ENCODE measurements around the gene KRT76.

DNA sequence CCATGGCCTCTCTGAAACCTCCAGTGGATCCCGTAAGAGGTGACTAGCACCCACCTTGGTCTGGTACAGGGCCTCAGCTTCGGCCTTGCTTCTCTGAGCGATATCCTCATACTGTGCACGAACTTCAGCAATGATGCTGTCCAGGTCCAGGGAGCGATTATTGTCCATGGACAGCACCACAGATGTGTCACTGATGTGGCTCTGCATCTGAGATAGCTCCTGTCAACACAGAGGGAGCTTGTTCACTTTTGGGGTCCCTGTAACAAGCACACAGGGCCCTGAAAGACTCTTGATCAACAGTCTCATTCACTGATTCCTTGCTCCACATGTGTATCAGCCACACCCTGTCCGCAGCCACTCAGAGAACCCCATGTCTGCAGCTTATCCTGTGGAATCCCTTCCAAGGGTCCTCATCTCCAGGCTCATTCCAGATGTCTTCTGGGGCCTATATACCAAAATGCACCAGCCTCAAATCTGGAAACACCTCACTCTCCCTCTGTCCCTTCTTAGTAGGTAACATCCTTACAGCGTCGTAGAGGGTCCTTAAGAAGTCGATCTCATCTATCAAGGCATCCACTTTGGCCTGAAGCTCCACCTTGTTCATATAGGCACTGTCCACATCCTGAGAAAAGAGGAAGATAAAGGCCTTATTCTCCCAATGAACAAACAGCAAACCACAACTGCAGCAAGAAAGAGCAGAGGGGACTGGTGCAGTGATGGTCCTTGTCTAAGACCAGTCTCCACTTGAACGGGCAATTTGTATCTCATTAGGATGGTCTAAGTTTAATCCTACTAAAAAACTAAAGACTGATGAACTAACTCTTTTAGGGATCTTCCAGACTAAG is 15.3 kb upstream of the KRT76 start:
- TF ChIP-seq, protein P1, sequence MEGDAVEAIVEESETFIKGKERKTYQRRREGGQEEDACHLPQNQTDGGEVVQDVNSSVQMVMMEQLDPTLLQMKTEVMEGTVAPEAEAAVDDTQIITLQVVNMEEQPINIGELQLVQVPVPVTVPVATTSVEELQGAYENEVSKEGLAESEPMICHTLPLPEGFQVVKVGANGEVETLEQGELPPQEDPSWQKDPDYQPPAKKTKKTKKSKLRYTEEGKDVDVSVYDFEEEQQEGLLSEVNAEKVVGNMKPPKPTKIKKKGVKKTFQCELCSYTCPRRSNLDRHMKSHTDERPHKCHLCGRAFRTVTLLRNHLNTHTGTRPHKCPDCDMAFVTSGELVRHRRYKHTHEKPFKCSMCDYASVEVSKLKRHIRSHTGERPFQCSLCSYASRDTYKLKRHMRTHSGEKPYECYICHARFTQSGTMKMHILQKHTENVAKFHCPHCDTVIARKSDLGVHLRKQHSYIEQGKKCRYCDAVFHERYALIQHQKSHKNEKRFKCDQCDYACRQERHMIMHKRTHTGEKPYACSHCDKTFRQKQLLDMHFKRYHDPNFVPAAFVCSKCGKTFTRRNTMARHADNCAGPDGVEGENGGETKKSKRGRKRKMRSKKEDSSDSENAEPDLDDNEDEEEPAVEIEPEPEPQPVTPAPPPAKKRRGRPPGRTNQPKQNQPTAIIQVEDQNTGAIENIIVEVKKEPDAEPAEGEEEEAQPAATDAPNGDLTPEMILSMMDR (IDR thresholded peaks at IDR 0.05 in 4 of 5, conservative IDR thresholded peaks at IDR 0.05 in 1 of 5) = no peak
- no peak for TF ChIP-seq POLR2A (IDR thresholded peaks at IDR 0.05)

Data from gastrocnemius medialis (tissue), 4 donors.